IMR-90 (cell line): ENCODE results near the gene RIN1. TPM values are rescaled to one million over a fixed set of nuclear protein-coding genes. Genes with fewer than 3 reads are reported as not detected.
A peak's percentile ranks its signal among the peaks of the same experiment; 100 is the strongest.

ENCODE experiments used
- ATAC-seq: fragments of 200-7000 bp; cut with Tn5 transposase; 2 replicates; pipeline ENCODE4 v1.9.1; 2020; ENCODE audit warnings: low read depth, mild to moderate bottlenecking, moderate library complexity
- BruUV-seq: library from RNA; stranded (reverse); fragments of 400-500 nt; replicated peaks from 2 replicates; lab custom pipeline; 2021; lab: Mats Ljungman, UMichigan
- CTCF ChIA-PET: fragments of 300-600 bp; formaldehyde crosslinking; extraction: SDS; loops from one replicate; lab custom pipeline; 2021; ENCODE audit warnings: antibody characterized with exemption; lab: Yijun Ruan, JAX
- POLR2A ChIA-PET: fragments of 300-600 bp; sonication (Branson Sonifier 250); formaldehyde crosslinking; loops from one replicate; lab custom pipeline; 2022; ENCODE audit warnings: antibody characterized with exemption; ENCODE audit not compliant: unreplicated experiment; lab: Charles Lee
- DNase-seq: peaks from one replicate; pipeline ENCODE4 v3.0.0; 2013
- H2AFZ ChIP-seq: replicated peaks from 2 replicates; pipeline ENCODE3; 2013; ENCODE audit warnings: low read length, mild to moderate bottlenecking; ENCODE audit not compliant: poor library complexity
- H2AK5ac ChIP-seq: 2 replicates; pipeline ENCODE4 v1.6.1; 2013; ENCODE audit warnings: low read depth, low read length, inconsistent platforms
- H2AK9ac ChIP-seq: replicated peaks from 2 replicates; pipeline ENCODE3; 2013; ENCODE audit warnings: mild to moderate bottlenecking, low read depth, low read length, moderate library complexity; ENCODE audit not compliant: poor library complexity
- H2BK120ac ChIP-seq: 2 replicates; pipeline ENCODE4 v1.6.1; 2013; ENCODE audit warnings: low read depth, low read length, inconsistent platforms
- H2BK15ac ChIP-seq: 3 replicates; pipeline ENCODE4 v1.6.1; 2013; ENCODE audit warnings: low read depth, low read length, inconsistent platforms
- H2BK20ac ChIP-seq: 2 replicates; pipeline ENCODE4 v1.6.1; 2013; ENCODE audit warnings: low read depth, mild to moderate bottlenecking, inconsistent platforms, low read length, moderate library complexity
- H2BK5ac ChIP-seq: 2 replicates; pipeline ENCODE4 v1.6.1; 2013; ENCODE audit warnings: mild to moderate bottlenecking, low read depth, low read length, inconsistent platforms; ENCODE audit not compliant: poor library complexity, severe bottlenecking
- H3K14ac ChIP-seq: replicated peaks from 2 replicates; pipeline ENCODE4 v1.6.1; 2013; ENCODE audit warnings: low read depth, low read length, inconsistent platforms
- H3K18ac ChIP-seq: 2 replicates; pipeline ENCODE4 v1.6.1; 2013; ENCODE audit warnings: low read depth, low read length, control low read depth
- H3K23ac ChIP-seq: 2 replicates; pipeline ENCODE4 v1.6.1; 2013; ENCODE audit warnings: low read depth, low read length, inconsistent platforms
- H3K27ac ChIP-seq: 2 replicates; pipeline ENCODE4 v1.5.1; 2013; ENCODE audit warnings: mild to moderate bottlenecking, control low read depth, low read length; ENCODE audit not compliant: insufficient read depth
- H3K27me3 ChIP-seq: 2 replicates; pipeline ENCODE4 v1.6.1; 2013; ENCODE audit warnings: low read length; ENCODE audit not compliant: control insufficient read depth, insufficient read depth
- H3K36me3 ChIP-seq: 2 replicates; pipeline ENCODE4 v1.6.1; 2013; ENCODE audit warnings: low read length, mixed read lengths; ENCODE audit not compliant: control insufficient read depth, insufficient read depth
- H3K4ac ChIP-seq: 2 replicates; pipeline ENCODE4 v1.6.1; 2013; ENCODE audit warnings: low read depth, low read length, inconsistent platforms
- H3K4me1 ChIP-seq: 2 replicates; pipeline ENCODE4 v1.6.1; 2013; ENCODE audit warnings: low read length, mixed read lengths; ENCODE audit not compliant: control insufficient read depth, insufficient read depth
- H3K4me2 ChIP-seq: 2 replicates; pipeline ENCODE4 v1.6.1; 2013; ENCODE audit warnings: low read depth, mild to moderate bottlenecking, control low read depth, low read length, moderate library complexity
- H3K4me3 ChIP-seq: 2 replicates; pipeline ENCODE4 v1.5.1; 2013; ENCODE audit warnings: low read depth, mild to moderate bottlenecking, control low read depth, low read length, moderate library complexity; ENCODE audit not compliant: insufficient read depth
- H3K56ac ChIP-seq: 2 replicates; pipeline ENCODE4 v1.6.1; 2013; ENCODE audit warnings: low read length, inconsistent platforms; ENCODE audit not compliant: insufficient read depth; ENCODE audit errors: extremely low read depth
- H3K79me1 ChIP-seq, 2 experiments: 2 replicates each; pipeline ENCODE4 v1.6.1; 2013; ENCODE audit warnings: low read length in 2 of 2, inconsistent platforms in 1 of 2, low read depth in 1 of 2
- H3K9ac ChIP-seq: 2 replicates; pipeline ENCODE4 v1.6.1; 2013; ENCODE audit warnings: low read depth, low read length, control low read depth
- H3K9me1 ChIP-seq: 2 replicates; pipeline ENCODE4 v1.6.1; 2013; ENCODE audit warnings: low read length, inconsistent platforms; ENCODE audit not compliant: insufficient read depth
- H3K9me3 ChIP-seq: 2 replicates; pipeline ENCODE4 v1.6.1; 2013; ENCODE audit warnings: low read length; ENCODE audit not compliant: control insufficient read depth, insufficient read depth
- H4K20me1 ChIP-seq: 2 replicates; pipeline ENCODE4 v1.6.1; 2013; ENCODE audit warnings: low read length, inconsistent platforms; ENCODE audit not compliant: insufficient read depth
- H4K5ac ChIP-seq: 2 replicates; pipeline ENCODE4 v1.6.1; 2013; ENCODE audit warnings: mild to moderate bottlenecking, low read depth, low read length, control low read depth
- H4K8ac ChIP-seq, 2 experiments: 2 replicates each; pipeline ENCODE4 v1.6.1; 2013; ENCODE audit warnings: low read depth in 2 of 2, low read length in 2 of 2, control low read depth in 1 of 2, inconsistent platforms in 1 of 2
- H4K91ac ChIP-seq: 2 replicates; pipeline ENCODE4 v1.6.1; 2013; ENCODE audit warnings: low read depth, low read length, inconsistent platforms; ENCODE audit not compliant: insufficient read depth
- BHLHE40 ChIP-seq: fragments of 150-350 bp; IDR thresholded peaks from 2 replicates; pipeline ENCODE4 v1.6.1; 2016; ENCODE audit warnings: mild to moderate bottlenecking, low read depth, low read length
- CTCF ChIP-seq: conservative IDR thresholded peaks from 2 replicates; pipeline ENCODE4 v1.5.1; 2012; ENCODE audit warnings: mild to moderate bottlenecking, low read depth, low read length, improper control_type of control experiment
- ELK1 ChIP-seq: fragments of 150-350 bp; IDR thresholded peaks from 2 replicates; pipeline ENCODE4 v1.6.1; 2016; ENCODE audit warnings: low read depth, mild to moderate bottlenecking, low read length, moderate library complexity, borderline replicate concordance
- MAZ ChIP-seq: IDR thresholded peaks from 2 replicates; pipeline ENCODE4 v1.6.1; 2012; ENCODE audit warnings: low read depth, mild to moderate bottlenecking, low read length, improper control_type of control experiment, moderate library complexity, borderline replicate concordance
- MXI1 ChIP-seq: IDR thresholded peaks from 2 replicates; pipeline ENCODE4 v1.6.1; 2012; ENCODE audit warnings: low read depth, mild to moderate bottlenecking, low read length, moderate library complexity, borderline replicate concordance
- POLR2A ChIP-seq: IDR thresholded peaks from 2 replicates; pipeline ENCODE4 v1.6.1; 2012; ENCODE audit warnings: mild to moderate bottlenecking, low read depth, low read length
- RAD21 ChIP-seq: IDR thresholded peaks from 2 replicates; pipeline ENCODE4 v1.6.1; 2012; ENCODE audit warnings: low read length, improper control_type of control experiment
- RFX5 ChIP-seq: IDR thresholded peaks from 2 replicates; pipeline ENCODE4 v1.8.0; 2012; ENCODE audit warnings: low read depth, mild to moderate bottlenecking, low read length, moderate library complexity
- SMC3 ChIP-seq: fragments of 150-350 bp; IDR thresholded peaks from 2 replicates; pipeline ENCODE4 v1.6.1; 2016; ENCODE audit warnings: low read depth, mild to moderate bottlenecking, antibody characterized with exemption, low read length, moderate library complexity
- USF2 ChIP-seq: fragments of 150-350 bp; IDR thresholded peaks from 2 replicates; pipeline ENCODE4 v1.6.1; 2017; ENCODE audit warnings: mild to moderate bottlenecking, antibody characterized with exemption, low read length, low read depth
- WGBS, 2 experiments: methylation state at CpG; one replicate each; pipeline versions ENCODE4 v1.1.5 to v1.1.7; 2013; ENCODE audit warnings: missing lambda C conversion rate in 2 of 2; ENCODE audit not compliant: insufficient read length in 1 of 2; ENCODE audit errors: extremely low coverage in 2 of 2; 5-methylcytosine and 5-hydroxymethylcytosine counted together
- dilution Hi-C: fragments of 300-500 bp; cut with HindIII; formaldehyde crosslinking; loops from one replicate; pipeline ENCODE4 v1.14.3; 2018; ENCODE audit warnings: low sequenced_read_pairs; ENCODE audit not compliant: unreplicated experiment
- in situ Hi-C: fragments of 300-500 bp; cut with MboI; formaldehyde crosslinking; loops from 3 replicates; pipeline ENCODE4 v1.14.3; 2019; ENCODE audit warnings: low sequenced_read_pairs, inconsistent platforms, mixed read lengths
- intact Hi-C: fragments of 100-400 bp; cut with micrococcal nuclease; formaldehyde crosslinking; loops from 2 replicates; pipeline ENCODE4 v1.10.0; 2022
- polyA plus RNA-seq, 3 experiments: library from polyadenylated mRNA; depleted of rRNA; stranded (reverse); fragments of >200 nt; gene quantifications; 2 replicates each; pipeline ENCODE4 v1.2.3, GENCODE V29; 2012; ENCODE audit warnings: low replicate concordance in 1 of 3
- total RNA-seq: library from RNA; depleted of rRNA; stranded (reverse); fragments of >200 nt; gene quantifications from 2 replicates; pipeline ENCODE4 v1.2.3, GENCODE V29; 2012

The RIN1 gene
- total and polyA plus RNA-seq, 2 of the 4 experiments (the other 2 are of a cell fraction), result 9.9 to 20.8 TPM

GRCh38 chr11:66328302-66329144 is 7.7 kb downstream of the RIN1 start:
- Histone ChIP-seq H3K9me3 (no peaks in the 10 kb centered on the region), H4K20me1 (no peaks in the 10 kb centered on the region; the same call in 1 of the 2 replicates), H3K27me3 (no peaks in the 10 kb centered on the region), H2AK9ac (peak overlapping the region; percentile 100), H2BK15ac (peak overlapping the region; percentile 100; the same call in 2 of the 3 replicates), H4K5ac (peak overlapping the region; percentile 96), H3K79me1 (peaks cover 0 to 48% of the 10 kb centered on the region in 2 experiments), H3K36me3 (peaks cover 13% of the 10 kb centered on the region), H3K18ac (peak overlapping the region; percentile 22; the same call in 1 of the 2 replicates), H3K9me1 (peaks cover 29% of the 10 kb centered on the region), H3K27ac (peak overlapping the region; percentile 95), H2AFZ (peak overlapping the region; percentile 94), H4K91ac (peak overlapping the region; percentile 100), H2BK120ac (peak overlapping the region; percentile 100), H4K8ac (peak overlapping the region; percentile 81 to 100), H2AK5ac (peak overlapping the region; percentile 100), H3K9ac (peak overlapping the region; percentile 35; the same call in 1 of the 2 replicates), H3K4me2 (peak overlapping the region; percentile 18), H3K56ac (peak overlapping the region; percentile 90; the same call in 1 of the 2 replicates), H2BK20ac (peak overlapping the region; percentile 100), H3K14ac (peak overlapping the region; percentile 100), H3K4me1 (peaks cover 43% of the 10 kb centered on the region), H3K23ac (peak overlapping the region; percentile 49), H3K4me3 (no peak overlapping the region), H2BK5ac (peak overlapping the region; percentile 100), H3K4ac (peak overlapping the region; percentile 100)
- dilution Hi-C loops, result no loop called here
- ChIA-PET POLR2A (interaction anchor here (0.6 to 1.1 kb wide), 3 partner anchors 15 to 291 kb away, joined by 4 to 7 read pairs (median 7); no protein-coding TSS in a partner anchor), CTCF (interaction anchor here (0.6 to 2.2 kb wide), 3 partner anchors 16 to 35 kb away, joined by 4 to 6 read pairs (median 4); no protein-coding TSS in a partner anchor)
- in situ Hi-C loops, result no loop called here
- peak; percentile 86 for TF ChIP-seq SMC3
- TF ChIP-seq CTCF, result peak; percentile 92
- TF ChIP-seq MAZ, result peak; percentile 19; the same call in 1 of the 2 replicates
- peak; percentile 71 for TF ChIP-seq MXI1
- TF ChIP-seq RAD21, result peak; percentile 84
- no peak for TF ChIP-seq RFX5
- TF ChIP-seq BHLHE40, result peak; percentile 84
- TF ChIP-seq ELK1, result no peak
- TF ChIP-seq USF2, result peak; percentile 84
- TF ChIP-seq POLR2A, result peak; percentile 40
- ATAC-seq (peak; percentile 73), DNase-seq (peak; percentile 70)
- intact Hi-C loops, result loop anchor here (1.0 kb wide), 3 partner anchors 16 to 106 kb away; partner anchors contain the start of gene YIF1A
- BruUV-seq, result no TSS peak
- whole genome bisulfite sequencing, 2 experiments, result 15% methylated on average over 4 of the region's 19 CpGs; no CpG with 5 or more reads in 1 of the 2 experiments
